Superior temporal gyrus (tissue), 1 donor: ENCODE results near the gene HSD11B1.

Source experiments
- DNase-seq: peaks from one replicate; pipeline ENCODE4 v3.0.0-alpha.2; 2016; ENCODE audit errors: extremely low spot score

Gene HSD11B1

GRCh38 chr1:209755926-209756614, 51.4 kb downstream of the HSD11B1 start, which contains the start of gene TRAF3IP3:
TRAF3IP3 (plus strand) TSS chr1:209756053; CDS start chr1:209760040, 3,987 bp downstream.
- DNase-seq, result no peak

- no peak for DNase-seq
Observed at GRCh38 chr1:209756615-209757445, 52.2 kb downstream of the HSD11B1 start.

GRCh38 chr1:209758400-209758799, 53.8 kb downstream of the HSD11B1 start:
- no peak for DNase-seq

GRCh38 chr1:209759829-209760359, 55.2 kb downstream of the HSD11B1 start:
- DNase-seq, result no peak

- DNase-seq, result no peak
Observed at GRCh38 chr1:209761011-209761635, 56.5 kb downstream of the HSD11B1 start.

DNA sequence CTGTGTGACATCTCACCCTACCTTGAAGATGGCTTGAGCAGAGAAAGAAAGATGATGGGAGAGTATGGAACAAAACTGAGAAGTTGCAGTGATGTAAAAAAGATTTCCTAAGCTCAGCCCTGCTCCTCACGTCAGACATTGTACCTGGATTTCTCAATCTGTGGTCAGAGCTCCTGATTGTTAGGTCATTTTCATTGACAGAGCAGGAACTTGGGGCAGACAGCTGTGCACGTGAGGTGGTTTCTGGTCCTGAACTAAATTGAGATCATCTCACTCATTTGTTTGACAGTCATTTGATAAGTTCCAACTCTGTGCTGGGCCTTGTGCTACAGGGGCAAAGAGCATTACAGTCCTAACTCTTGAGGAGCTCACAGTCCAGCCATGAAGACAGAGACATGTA, 61.4 kb downstream of the HSD11B1 start:
- DNase-seq, result no peak

DNA sequence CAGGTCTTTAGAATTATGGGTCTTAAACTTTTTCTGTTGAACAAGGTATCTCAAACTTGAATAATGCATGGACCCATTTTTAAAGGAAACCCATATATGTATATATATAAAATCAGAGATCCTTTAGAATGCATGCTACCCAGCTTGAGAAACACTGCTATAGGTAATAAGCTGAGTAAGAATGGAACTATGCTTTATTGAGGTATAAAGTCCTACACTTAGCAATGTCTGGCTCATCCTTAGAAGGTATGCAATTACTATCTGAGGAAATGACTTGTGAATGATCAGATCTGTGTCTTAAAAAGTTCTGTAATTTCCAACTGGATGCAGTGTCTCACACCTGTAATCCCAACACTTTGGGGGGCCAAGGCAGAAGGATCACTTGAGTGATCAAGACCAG, 62.5 kb downstream of the HSD11B1 start:
- DNase-seq, result no peak

GRCh38 chr1:209767706-209768105, 63.1 kb downstream of the HSD11B1 start:
- DNase-seq, result no peak

DNA sequence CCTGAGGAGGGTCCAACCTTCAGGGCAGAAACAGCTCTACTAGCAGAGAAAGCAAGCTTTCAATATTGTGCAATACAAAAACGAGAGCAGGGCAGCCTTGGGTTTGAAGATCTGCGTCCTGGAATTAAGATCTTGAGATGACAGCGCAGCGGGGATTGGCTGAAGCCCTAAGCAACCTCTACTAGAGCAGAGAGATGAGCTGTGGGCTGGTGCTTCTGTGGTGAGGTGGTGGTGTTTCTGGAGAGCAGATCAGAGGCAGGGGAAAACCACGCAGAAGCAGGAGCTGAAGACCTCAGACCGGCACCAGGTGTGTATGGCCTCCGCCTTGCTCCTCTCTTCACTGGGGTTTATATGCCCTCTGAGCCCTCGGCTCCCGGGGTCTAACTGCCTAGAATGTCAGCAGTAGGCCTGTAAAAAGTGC, 63.7 kb downstream of the HSD11B1 start:
- no peak for DNase-seq

GRCh38 chr1:209769171-209769904, 64.7 kb downstream of the HSD11B1 start:
- DNase-seq, result peak; percentile 38

- no peak for DNase-seq
Observed at GRCh38 chr1:209769971-209770370, 65.3 kb downstream of the HSD11B1 start.

DNA sequence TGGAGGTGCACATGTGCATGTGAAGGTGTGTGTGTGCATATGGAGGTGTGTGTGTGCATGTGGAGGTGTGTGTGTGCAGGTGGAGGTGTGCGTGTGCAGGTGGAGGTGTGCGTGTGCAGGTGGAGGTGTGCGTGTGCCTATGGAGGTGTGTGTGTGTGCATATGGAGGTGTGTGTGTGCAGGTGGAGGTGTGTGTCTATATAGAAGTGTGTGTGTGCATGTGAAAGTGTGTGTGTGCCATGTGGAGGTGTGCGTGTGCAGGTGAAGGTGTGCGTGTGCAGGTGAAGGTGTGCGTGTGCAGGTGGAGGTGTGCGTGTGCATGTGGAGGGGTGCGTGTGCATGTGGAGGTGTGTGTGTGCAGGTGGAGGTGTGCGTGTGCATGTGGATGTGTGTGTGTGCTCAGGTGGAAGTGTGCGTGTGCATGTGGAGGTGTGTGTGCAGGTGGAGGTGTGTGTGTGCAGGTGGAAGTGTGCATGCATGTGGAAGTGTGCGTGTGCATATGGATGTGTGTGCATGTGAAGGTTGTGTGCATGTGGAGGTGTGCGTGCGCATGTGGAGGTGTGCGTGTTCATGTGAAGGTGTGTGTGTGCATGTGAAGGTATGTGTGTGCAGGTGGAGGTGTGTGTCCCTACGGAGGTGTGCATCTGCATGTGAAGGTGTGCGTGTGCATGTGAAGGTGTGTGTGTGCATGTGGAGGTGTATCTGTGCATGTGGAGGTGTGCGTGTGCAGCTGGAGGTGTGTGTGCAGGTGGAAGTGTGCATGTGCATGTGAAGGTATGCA, 66.2 kb downstream of the HSD11B1 start:
- no peak for DNase-seq

GRCh38 chr1:209772126-209772525, 67.5 kb downstream of the HSD11B1 start:
- DNase-seq, result no peak

- DNase-seq, result no peak
Observed at GRCh38 chr1:209774592-209774991, 69.9 kb downstream of the HSD11B1 start.

DNA sequence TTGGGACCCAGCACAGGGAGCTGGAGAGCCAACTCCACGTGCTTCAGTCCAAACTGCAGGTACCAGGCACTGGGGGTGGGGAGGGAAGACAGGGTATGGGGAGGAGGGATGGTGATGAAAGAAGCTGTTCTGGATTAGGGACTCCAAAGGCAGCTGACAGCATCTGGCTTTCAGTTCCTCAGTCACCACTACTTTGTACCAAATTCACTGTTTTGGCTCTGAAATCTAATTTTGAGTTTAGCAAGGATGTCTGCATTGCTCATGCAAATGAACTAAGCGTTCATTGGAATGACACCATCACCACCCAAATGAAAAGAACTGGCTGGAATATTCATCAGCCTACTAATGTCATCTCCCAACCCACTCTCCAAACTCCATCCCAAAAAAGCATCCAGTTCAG, 71.0 kb downstream of the HSD11B1 start:
- no peak for DNase-seq

DNA sequence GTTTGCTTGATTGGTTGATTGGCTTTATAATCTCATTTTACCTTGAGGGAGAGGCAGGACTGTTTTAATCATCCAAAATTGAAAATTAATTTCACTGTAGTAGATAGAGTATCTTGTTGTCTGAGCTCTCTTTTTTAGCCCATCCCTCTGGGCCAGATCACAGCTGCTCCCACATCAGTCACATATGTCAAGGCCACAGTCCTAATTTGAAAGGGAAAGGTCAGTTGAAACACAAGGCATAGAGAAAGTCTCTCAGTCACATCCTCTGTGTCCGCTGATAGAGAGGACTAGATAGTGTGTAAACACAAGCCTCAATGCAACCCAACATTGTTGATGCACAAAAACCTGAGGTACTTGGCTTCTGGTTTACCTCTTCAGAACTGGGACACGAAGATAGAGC, 72.9 kb downstream of the HSD11B1 start:
- DNase-seq, result no peak

DNA sequence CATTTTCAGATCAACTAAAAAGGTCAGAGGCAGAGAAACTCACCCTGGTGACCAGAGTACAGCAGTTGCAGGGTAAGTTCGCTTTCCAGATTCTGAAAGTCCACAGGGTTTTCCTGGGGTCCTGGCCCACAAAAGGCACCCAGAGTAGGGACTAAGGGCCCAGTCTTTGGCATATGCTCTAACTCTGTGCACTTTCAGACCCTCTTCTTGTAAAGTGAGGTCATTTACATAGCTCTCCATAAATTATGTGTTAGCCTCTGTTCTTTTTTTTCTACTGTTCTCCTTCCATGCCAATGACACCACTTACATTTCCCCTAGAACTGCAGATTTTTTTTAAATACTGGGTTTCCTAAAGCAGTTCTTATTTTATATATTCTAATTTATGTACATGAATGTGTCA, 73.5 kb downstream of the HSD11B1 start:
- no peak for DNase-seq

- DNase-seq, result no peak
Observed at GRCh38 chr1:209780268-209780667, 75.6 kb downstream of the HSD11B1 start.

- no peak for DNase-seq
Observed at GRCh38 chr1:209783386-209783785, 78.7 kb downstream of the HSD11B1 start.
